Measurements from ENCODE around the gene CLSTN2.

The CLSTN2 gene

GRCh38 chr3:140349938-140350337 is 415.0 kb downstream of the CLSTN2 start:
- H3K4me3 ChIP-seq (ENCODE audit: low read depth, low read length), result no peak overlapping the region
- no peak for DNase-seq (ENCODE audit: low read depth, low spot score)
- CTCF ChIA-PET, result no interaction called here
- POLR2A ChIA-PET, result no interaction called here
- TF ChIP-seq, protein P1, sequence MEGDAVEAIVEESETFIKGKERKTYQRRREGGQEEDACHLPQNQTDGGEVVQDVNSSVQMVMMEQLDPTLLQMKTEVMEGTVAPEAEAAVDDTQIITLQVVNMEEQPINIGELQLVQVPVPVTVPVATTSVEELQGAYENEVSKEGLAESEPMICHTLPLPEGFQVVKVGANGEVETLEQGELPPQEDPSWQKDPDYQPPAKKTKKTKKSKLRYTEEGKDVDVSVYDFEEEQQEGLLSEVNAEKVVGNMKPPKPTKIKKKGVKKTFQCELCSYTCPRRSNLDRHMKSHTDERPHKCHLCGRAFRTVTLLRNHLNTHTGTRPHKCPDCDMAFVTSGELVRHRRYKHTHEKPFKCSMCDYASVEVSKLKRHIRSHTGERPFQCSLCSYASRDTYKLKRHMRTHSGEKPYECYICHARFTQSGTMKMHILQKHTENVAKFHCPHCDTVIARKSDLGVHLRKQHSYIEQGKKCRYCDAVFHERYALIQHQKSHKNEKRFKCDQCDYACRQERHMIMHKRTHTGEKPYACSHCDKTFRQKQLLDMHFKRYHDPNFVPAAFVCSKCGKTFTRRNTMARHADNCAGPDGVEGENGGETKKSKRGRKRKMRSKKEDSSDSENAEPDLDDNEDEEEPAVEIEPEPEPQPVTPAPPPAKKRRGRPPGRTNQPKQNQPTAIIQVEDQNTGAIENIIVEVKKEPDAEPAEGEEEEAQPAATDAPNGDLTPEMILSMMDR (IDR thresholded peaks at IDR 0.05; ENCODE audit: insufficient read depth, low read length, missing control alignments), result no peak

DNA sequence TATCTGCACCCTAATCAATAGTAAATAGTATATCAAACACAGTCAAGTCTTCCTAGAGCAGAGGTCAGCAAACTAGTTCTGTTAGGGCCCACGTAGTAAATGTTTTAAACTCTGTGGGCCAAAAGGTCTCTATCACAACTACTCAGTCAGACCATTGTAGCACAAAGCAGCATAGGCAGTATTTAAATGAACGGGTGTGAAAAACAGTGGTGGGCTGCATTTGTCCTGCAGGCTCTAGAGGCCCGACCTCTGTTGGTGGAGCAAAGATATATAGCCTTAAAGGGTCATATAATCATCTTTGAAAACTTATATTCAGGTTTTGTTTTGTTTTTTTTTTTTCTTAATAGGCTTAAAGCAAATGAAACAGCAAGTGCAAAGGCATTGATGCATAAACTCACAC is 416.5 kb downstream of the CLSTN2 start:
- TF ChIP-seq, protein P1 (IDR thresholded peaks at IDR 0.05; ENCODE audit: insufficient read depth, low read length, missing control alignments), result no peak
- DNase-seq (ENCODE audit: low read depth, low spot score), result no peak
- H3K4me3 ChIP-seq (ENCODE audit: low read depth, low read length), result no peak overlapping the region
- POLR2A ChIA-PET, result no interaction called here
- CTCF ChIA-PET, result no interaction called here

- no peak for DNase-seq (ENCODE audit: low read depth, low spot score)
- ChIA-PET CTCF (no interaction called here), POLR2A (no interaction called here)
- no peak overlapping the region for H3K4me3 ChIP-seq (ENCODE audit: low read depth, low read length)
- TF ChIP-seq, protein P1 (IDR thresholded peaks at IDR 0.05; ENCODE audit: insufficient read depth, low read length, missing control alignments), result no peak
Observed at GRCh38 chr3:140355481-140355880, 420.5 kb downstream of the CLSTN2 start.

DNA sequence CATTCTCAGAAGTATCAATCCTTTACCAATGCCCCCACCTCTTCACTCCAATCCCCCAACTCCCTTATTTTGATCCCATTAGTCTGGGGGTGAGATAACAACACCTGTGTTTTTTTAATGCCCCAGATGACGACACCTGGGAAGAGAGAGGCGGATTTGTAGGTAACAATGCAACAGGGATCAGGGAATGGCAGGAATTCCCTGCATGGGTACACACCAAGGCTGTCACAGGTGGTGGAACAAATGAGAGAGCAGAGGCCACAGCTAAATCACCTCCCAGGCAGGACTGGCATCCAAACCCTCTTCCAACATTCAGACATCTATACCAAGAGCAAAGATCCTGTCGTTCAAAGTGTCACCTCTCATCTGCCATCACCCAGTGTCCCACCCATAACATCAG is 423.7 kb downstream of the CLSTN2 start:
- CTCF ChIA-PET, result no interaction called here
- POLR2A ChIA-PET, result no interaction called here
- no peak for DNase-seq (ENCODE audit: low read depth, low spot score)
- no peak overlapping the region for H3K4me3 ChIP-seq (ENCODE audit: low read depth, low read length)
- TF ChIP-seq, protein P1 (IDR thresholded peaks at IDR 0.05; ENCODE audit: insufficient read depth, low read length, missing control alignments), result no peak

DNA sequence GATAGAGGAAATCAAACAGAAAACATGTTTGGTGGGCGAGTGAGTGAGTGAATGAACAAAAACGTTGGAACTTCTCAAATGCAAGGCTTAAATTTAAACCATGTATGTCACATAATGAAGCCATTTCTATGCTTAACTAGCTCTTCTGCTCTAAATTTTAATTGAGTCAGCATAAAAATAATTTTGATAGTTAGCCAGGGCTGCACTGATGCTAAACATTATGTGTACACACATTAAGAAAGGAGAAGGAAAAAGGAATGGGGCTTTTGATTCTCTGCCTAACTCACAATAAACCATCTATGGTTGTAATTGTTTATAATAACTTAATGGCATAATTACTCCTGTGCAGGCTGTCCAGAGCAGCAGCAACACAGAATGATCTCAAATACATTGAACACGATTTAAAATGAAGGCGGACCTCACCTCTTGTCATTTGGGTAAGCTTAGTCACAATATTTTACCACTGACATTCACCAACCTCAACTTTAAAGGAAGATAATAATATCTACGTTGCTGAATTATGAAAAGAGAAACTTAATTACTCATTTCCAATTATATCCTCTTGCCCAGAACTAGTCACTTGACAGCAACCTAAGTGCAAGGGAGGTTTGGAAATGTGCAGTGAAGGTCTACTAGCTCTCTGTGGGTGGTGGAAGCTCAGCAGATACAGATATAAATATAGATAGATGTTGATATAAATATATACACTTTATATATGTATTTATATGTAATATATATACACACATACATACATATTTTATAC is 424.4 kb downstream of the CLSTN2 start:
- TF ChIP-seq, protein P1 (IDR thresholded peaks at IDR 0.05; ENCODE audit: insufficient read depth, low read length, missing control alignments), result no peak
- H3K4me3 ChIP-seq (ENCODE audit: low read depth, low read length), result no peak overlapping the region
- DNase-seq (ENCODE audit: low read depth, low spot score), result no peak
- ChIA-PET CTCF (no interaction called here), POLR2A (no interaction called here)

- H3K4me3 ChIP-seq (ENCODE audit: low read depth, low read length), result no peak overlapping the region
Observed at GRCh38 chr3:140360332-140360731, 425.3 kb downstream of the CLSTN2 start.

More at GRCh38 chr3:140360332-140360731, 425.3 kb downstream of the CLSTN2 start:
- ChIA-PET POLR2A (no interaction called here), CTCF (no interaction called here)
- no peak for DNase-seq (ENCODE audit: low read depth, low spot score)
- TF ChIP-seq, protein P1 (IDR thresholded peaks at IDR 0.05; ENCODE audit: insufficient read depth, low read length, missing control alignments), result no peak

Data from AG04449 (cell line).